SKM-1 treated with dmso at 0.1 percent for 144 hours (cell line): ENCODE results near the gene CNST.
"Not testable (repeated sequence)": the region's sequence is repeated elsewhere in the genome, so short reads cannot be mapped to it uniquely, and the experiment has no call there.

Source experiments
- DNase-seq: peaks from one replicate; lab custom pipeline; 2025; ENCODE audit not compliant: unreplicated experiment; lab: John Stamatoyannopoulos, UW

CNST gene

DNA sequence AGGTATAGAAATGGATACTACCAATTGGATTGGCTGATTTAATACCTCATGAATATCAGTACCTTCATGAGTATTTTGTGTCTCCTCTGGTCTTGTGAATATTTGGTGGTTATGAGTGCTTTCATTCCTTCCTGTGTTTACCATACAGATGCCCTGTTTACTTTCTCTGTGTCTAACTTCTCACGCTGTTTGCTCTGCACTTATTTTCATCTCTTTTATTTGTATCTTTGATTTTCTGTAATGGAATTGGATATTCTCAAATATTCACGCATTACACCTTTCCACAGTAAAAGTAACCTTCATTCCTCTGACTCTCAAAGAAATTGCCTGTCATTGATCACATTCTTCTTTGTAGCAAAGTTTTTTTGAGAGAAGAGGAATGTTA, 16.8 kb downstream of the CNST start:
- DNase-seq, result no peak

DNA sequence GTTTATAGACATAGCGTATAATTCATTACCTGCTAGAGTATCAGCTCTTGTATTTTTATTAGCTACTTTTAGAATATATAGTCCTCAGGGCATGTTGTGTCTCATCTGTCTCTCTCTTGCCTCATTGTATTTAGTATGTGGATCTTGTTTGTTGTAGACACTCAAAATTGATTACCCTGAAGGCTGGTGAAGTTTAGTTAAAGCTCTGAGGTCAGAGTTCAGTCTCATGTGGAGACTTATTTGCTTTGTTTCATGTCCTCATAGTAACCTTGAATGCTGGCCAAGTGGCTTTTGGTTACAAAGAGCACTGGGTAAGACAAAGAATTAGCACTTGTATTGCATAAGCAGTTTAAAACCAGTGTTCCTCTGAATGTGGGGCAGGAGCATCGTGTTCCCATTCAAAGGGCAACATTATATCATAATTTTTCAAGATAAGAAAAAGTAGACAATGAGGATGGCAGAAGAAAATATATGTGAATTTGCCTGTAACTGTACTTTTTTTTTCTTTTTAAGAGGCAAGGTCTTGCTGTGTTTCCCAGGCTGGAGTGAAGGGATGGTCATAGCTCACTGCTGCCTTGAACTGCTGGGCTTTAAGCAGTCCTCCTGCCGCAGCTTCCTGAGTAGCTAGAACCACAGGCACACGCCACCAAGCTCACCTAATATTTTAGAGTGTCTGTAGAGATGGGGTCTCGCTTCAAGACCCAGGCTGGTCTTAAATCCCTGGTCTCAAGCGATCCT, 17.4 kb downstream of the CNST start:
- peak; percentile 36 for DNase-seq

GRCh38 chr1:246587032-246587431, 20.8 kb downstream of the CNST start:
- DNase-seq, result no peak

DNA sequence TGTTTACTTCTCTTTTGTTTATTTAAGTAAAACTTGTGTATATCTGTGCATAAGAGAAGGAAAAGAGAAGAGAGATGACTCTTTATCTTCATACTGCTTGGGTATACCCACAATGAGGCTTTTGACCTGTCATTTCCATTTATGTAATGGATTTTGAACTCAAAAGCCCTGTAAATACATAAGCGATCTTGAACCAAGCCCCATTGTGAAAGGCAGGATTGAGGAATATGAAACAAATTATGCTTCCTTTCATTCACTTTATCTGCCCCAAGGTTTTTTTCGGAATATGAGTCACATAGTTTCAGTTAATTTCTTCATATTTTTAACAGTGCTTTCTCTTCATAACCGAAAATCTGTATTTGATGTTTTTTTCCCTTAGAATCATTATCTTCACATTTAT, 21.4 kb downstream of the CNST start:
- DNase-seq, result no peak

GRCh38 chr1:246588159-246588721, 22.0 kb downstream of the CNST start:
- peak; percentile 17 for DNase-seq

DNA sequence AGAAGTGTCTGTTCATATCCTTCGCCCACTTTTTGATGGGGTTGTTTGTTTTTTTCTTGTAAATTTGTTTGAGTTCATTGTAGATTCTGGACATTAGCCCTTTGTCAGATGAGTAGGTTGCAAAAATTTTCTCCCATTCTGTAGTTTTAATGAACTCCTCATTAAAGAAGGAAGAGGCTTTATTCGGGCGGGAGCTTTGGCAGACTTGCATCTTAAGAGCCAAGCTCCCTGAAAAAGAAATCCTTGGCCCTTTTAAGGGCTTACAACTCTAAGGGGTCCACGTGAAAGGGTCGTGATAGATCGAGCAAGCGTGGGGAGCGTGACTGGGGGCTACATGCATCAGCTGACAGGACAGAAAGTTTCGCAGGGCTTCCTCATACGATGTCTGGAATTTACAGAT, 23.7 kb downstream of the CNST start:
- DNase-seq, result not testable (repeated sequence)

GRCh38 chr1:246591047-246591446, 24.8 kb downstream of the CNST start:
- no peak for DNase-seq

DNA sequence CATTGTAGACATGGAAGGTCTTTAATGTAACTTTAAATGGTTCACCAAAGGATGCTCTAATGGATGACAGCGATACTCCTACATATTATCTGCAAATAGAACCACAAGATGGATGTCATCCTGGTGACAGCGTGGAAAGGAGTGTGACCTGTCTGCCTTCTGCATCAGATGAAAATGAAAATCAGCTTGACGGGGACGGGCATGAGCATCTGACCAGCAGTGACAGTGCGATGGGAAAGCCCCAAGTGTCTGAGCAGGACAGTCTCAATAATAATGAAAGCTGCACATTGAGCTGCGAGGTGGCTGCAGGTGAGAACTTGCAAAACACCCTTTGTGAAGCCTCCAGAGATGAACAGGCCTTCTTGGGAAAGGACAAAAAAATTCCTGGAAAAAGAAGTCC, 25.2 kb downstream of the CNST start:
- DNase-seq, result no peak

DNA sequence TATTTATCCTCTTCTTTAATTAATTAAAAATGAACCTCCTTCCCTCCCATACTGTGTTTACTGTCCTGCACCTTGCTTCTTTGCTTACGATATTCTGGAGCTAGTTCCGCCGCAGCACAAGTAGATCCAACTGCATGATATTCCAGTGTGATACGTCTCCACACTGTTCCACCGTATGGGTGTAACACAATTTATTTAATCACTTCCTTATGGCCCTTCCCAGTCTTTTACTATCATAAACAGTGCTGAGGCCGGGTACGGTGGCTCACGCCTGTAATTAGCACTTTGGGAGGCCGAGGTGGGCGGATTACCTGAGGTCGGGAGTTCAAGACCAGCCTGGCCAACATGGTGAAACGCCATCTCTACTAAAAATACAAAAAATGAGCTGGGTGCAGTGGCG, 25.7 kb downstream of the CNST start:
- DNase-seq, result no peak

DNA sequence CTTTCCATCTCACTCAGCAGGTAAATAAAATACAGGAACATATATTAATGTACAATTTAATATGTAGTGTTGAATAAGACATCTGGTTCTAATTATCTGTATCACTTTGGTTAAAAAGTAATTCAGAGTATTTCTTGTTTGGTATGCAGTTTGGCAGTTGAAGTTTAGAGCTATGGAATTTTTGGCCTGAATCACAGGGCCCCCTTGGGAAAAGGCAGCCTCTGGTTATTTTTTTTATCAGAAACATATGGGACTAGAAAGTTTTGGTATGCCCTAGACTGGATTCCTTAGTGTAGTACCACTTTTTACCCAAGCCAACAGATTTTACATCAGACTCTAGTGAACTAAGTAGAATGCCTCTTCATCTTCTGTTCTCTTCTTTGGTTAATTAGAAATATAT, 26.4 kb downstream of the CNST start:
- no peak for DNase-seq

DNA sequence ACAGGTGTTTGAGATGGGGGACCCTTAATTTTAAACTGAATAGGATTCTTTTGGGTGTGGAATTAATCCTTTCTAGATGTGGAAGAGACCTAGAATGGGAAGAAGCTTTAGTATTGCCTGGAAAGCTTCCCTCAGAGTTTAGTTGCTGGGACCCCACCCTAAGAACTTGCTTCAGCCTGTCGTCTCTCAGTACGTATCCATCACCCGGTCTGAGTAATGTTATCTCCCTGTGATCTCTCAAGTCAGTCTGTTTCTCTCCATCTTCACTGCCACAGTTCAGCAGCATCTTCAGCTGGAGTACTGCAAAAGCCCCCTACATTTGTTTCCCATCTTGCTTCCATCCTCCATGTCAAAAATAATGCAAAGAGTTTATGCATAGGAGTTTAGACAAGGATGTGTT, 28.9 kb downstream of the CNST start:
- no peak for DNase-seq

GRCh38 chr1:246597340-246597739, 31.1 kb downstream of the CNST start:
- DNase-seq, result no peak

DNA sequence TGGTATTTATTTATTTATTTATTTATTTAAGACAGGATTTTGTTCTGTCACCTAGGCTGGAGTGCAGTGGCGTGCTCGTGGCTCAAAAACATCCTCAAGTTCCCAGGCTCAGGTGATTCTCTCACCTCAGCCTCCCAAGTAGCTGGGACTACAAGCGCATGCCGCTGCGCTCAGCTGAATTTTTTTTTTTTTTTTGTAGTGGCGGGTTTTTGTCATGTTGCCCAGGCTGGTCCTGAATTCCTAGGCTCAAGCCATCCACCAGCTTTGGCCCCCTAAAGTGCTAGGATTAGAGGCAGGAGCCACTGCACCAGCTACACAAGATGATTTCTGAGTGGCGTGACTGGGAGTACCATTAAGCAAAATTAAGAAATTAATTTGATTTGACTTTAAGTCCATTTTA, 31.7 kb downstream of the CNST start:
- DNase-seq, result no peak

GRCh38 chr1:246599315-246599714, 33.1 kb downstream of the CNST start:
- DNase-seq, result no peak

- no peak for DNase-seq
These were observed 34.3 kb downstream of the CNST start for GRCh38 chr1:246600579-246600978.

DNA sequence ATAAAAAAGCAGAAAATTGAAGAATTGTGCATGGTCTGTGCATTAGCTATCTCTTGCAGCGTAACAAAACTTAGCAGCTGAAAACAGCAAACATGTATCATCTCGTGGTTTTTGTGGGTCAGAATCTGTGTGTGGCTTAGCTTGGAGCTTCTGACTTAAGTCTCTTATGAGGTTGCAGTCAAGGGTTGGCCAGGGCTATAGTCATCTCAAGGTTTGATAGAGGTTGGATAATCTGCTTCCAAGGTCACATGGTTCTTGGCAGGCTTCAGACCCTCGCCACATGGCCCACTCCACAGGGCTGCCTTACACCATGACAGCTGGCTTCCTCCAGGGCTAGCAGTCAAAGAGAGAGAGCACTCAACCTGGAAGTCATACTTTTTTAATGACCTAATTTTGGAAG, 35.9 kb downstream of the CNST start:
- DNase-seq, result no peak

GRCh38 chr1:246605231-246605630, 39.0 kb downstream of the CNST start:
- not testable (repeated sequence) for DNase-seq

DNA sequence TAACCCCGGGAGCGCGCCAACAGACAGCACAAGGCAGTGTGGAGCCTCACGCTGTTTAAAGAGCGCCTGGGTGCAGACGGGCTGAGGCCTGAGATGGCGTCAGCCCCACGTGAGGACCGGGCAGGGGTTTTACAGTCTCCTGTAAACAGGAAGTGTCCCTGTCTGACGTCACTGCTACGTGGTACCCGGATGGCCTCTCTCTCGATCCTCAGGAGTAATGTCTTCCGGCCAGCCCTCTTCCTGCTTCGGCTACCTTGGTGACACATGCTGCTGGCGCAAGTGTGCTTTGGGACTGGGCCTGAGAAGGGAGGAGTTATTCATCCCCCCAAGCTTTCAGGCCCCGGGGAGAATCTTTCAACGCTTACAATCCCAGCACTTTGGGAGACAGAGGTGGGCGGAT, 41.2 kb downstream of the CNST start:
- no peak for DNase-seq

- peak; percentile 100 for DNase-seq
These were observed 42.5 kb downstream of the CNST start for GRCh38 chr1:246608616-246609376.

GRCh38 chr1:246609632-246610031, 43.4 kb downstream of the CNST start:
- DNase-seq, result no peak

- no peak for DNase-seq
These were observed 47.0 kb downstream of the CNST start for GRCh38 chr1:246613096-246613758.

DNA sequence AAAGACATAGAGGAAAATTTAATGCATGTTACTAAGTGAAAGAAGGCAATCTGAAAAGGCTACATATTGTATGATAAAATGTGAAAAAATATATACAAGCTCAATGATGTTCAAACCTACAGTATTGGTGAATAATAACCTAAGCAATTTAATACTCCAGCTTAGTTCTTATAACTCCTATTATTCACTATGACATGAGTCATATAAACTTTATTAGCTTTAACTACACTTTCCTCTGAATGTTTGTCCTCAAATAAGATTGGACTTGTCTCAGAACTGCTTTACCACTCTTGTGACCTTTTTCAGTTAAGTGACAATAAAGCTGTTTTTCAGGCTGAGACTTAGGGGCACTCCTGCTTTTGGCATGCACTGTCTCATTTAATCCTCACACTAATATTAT, 50.9 kb downstream of the CNST start:
- DNase-seq, result no peak
